Stimulated activated CD4-positive, alpha-beta T cell treated with anti-CD3 and anti-CD28 coated beads, TNF-alpha, amount 100 ng/mL, for 24 hours (primary cell): Measurements from ENCODE around the gene FAM83D.

Source experiments
- DNase-seq, 3 experiments: peaks; one replicate each; pipeline ENCODE4 v3.0.0-alpha.2; 2020; ENCODE audit warnings: low read depth in 3 of 3

FAM83D gene

DNA sequence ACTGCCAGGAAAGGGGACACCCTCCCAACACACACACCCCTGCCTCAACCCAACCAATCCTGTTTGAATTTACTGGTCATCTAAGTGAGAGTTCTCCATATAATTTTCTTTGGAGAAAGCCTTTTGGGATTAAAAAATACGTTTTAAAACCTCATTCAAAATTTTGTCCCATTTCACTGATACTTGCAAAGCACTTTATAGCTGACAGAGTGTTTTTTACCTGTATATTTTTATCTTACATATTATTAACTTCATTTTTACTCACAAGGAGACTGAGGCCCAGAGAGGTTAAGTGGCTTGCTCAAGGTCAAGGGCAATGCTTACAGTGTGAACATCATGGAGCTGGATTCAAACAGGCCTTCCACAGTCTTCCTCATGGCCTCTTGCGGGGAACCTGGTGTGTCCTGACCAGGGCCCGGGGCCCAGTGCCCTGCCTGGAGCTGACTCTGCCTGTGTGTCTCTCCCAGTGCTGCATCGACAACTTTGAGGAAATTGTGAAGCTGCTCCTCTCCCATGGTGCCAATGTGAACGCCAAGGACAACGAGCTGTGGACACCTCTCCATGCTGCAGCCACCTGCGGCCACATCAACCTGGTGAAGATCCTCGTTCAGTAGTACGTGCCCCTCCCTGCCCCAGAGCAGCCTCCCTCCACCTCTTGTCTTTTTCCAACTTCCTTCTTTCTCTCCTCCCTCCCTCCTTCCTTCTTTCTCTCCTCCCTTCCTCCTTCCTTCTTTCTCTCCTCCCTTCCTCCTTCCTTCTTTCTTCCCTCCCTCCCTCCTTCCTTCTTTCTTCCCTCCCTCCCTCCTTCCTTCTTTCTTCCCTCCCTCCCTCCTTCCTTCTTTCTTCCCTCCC lies 30.9 kb upstream of the FAM83D start:
- no peak for DNase-seq

- no peak for DNase-seq
Observed at GRCh38 chr20:38896009-38896594, 30.1 kb upstream of the FAM83D start.

DNA sequence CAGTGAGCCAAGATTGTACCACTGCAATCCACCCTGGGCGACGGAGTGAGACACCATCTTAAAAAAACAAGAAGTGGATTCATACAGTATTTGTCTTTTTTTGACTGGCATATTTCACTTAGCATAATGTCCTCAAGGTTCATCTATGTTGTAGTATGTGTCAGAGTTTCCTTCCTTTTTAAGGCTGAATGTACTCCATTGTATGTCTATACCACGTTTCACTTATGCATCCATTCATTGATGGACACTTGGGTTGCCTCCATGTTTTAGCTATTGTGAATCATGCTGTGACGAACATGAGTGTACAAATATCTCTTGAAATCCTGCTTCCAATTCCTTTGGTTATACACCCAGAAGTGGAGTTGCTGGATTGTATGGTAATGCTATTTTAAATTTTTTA lies 28.9 kb upstream of the FAM83D start:
- no peak for DNase-seq

DNA sequence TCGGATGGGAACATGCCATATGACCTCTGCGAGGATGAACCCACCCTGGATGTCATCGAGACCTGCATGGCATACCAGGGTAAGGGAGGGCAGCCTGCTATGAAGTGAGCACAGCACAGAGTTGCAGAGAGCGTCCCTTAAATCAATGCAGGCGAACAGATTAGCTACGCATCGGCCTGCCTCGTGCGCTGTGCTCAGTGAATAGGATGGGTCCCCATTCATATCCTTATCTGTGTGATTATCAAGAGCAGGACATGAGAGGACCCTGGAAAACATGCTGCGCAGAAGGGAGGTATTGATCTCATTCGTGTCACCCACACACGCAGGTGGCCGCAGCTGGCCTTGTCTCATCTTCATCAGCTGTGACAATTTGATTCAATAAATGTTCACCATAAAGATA lies 25.6 kb upstream of the FAM83D start:
- DNase-seq = no peak

DNA sequence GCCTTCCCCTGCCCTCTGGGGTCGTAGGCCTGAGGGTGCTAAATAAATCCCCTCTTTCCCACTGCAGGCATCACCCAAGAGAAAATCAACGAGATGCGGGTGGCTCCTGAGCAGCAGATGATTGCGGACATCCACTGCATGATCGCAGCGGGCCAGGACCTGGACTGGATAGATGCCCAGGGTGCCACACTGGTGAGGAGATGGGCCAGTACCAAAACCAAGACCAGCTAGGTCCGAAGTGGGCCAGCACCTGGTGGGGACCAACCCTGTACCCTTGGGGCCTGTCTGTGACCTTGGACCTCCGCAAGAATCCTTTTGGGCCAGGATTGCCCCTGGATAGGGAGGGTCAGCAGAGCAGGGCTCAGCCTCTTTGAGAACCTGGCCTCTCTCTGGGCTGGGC lies 23.6 kb upstream of the FAM83D start:
- DNase-seq = no peak

GRCh38 chr20:38903335-38903734 lies 22.9 kb upstream of the FAM83D start:
- DNase-seq = no peak

DNA sequence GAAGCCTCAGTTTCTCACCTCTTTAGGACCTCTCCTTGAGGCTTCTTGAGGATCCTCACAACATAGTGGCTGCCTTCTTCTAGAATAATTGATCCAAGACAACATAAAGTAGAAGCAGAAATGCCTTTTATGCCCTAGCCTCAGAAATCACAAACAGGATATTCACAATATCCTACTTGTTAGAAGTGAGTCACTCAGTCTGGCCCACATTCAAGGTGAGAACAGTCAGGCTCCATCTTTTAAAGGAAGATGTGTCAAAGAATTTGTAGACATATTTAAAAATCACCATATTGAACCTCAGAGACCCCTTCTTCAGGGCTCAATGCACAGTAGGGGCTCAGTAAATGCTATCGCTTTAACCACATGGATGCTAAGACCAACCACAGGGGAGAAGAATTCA lies 20.8 kb upstream of the FAM83D start:
- no peak for DNase-seq

- DNase-seq = no peak
Observed at GRCh38 chr20:38907918-38908677, 18.1 kb upstream of the FAM83D start.

GRCh38 chr20:38915355-38915754 lies 10.9 kb upstream of the FAM83D start:
- DNase-seq = no peak

DNA sequence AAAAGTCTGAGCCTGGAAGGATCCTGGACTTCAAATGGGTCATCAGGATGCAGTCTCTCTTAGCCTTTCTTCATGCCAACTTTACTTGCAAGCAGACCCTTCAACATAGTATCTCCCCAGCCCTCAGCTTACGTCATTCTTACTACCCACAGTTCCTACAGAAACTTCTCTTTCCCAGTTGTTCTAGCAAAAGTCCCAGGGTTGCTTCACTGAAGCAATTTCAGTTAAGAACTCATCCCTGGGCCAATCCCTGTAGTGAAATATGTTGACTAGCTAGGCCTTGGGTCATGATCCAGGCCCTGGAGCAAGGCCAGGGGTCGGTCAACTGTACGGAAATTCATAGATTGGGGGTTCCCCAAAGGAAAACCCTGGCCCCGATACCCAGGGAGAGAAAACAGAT lies 8.6 kb upstream of the FAM83D start:
- DNase-seq = no peak

DNA sequence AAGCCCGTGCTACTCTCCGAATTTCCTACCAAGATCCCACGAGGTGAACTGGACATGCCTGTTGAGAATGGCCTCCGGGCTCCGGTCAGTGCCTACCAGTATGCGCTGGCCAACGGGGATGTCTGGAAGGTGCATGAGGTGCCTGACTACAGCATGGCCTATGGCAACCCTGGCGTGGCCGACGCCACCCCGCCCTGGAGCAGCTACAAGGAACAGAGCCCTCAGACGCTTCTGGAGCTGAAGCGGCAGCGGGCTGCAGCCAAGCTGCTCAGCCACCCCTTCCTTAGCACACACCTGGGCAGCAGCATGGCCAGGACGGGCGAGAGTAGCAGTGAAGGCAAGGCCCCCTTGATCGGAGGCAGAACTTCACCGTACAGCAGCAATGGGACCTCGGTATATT lies 8.0 kb upstream of the FAM83D start:
- DNase-seq = no peak

GRCh38 chr20:38919683-38920082 lies 6.5 kb upstream of the FAM83D start:
- DNase-seq = no peak

GRCh38 chr20:38920411-38920810 lies 5.8 kb upstream of the FAM83D start:
- DNase-seq = no peak

GRCh38 chr20:38920851-38921250 lies 5.4 kb upstream of the FAM83D start:
- no peak for DNase-seq

GRCh38 chr20:38924718-38925117 lies 1.5 kb upstream of the FAM83D start:
- DNase-seq = no peak

DNA sequence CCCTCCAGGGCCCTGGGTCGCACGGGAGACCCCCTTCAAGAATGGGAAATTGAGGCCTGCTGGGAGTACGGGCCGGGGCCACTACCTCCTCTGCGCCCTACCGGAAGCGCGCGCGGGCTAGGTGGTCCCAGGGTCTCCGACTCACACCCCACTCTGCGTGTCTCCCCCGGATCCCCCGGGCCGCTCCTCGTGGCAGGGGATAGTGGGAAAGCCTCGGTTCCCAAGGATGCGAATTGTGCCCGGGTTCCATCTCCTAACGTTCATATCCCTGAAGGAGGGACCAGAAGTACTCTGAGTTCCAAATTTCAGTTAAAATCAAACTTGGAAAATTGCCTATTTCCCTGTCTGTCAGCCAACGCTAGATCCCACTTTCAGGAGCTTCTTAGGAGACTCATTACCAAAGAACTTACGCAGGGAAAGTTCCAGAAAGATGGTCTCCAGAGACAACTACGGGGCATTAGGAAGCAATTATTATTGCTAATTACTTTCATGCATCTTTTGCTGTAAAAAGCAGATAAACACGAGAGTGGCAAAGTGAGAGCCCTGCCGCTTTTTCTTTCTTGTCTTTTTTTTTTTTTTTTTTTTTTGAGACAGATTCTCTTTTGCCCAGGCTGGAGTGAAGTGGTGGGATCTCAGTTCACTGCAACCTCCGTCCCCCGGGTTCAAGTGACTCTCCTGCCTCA lies 858 bp downstream of the FAM83D start:
- DNase-seq = no peak

- no peak for DNase-seq
Observed at GRCh38 chr20:38927902-38928578, 1.8 kb downstream of the FAM83D start.

DNA sequence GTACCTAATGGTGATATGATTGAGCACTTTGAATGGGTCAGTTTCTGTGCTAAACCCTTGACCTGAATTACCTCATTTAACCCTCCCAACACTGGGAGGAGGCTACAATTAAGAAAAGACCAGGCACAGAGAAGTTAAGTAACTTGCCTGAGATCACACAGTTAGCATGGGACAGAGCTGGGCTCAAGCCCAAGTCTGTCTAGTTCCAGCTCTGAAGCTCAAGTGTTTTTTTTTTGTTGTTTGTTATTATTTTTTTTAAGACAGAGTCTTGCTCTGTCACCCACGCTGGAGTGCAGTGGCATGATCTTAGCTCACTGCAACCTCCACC lies 4.0 kb downstream of the FAM83D start:
- no peak for DNase-seq

DNA sequence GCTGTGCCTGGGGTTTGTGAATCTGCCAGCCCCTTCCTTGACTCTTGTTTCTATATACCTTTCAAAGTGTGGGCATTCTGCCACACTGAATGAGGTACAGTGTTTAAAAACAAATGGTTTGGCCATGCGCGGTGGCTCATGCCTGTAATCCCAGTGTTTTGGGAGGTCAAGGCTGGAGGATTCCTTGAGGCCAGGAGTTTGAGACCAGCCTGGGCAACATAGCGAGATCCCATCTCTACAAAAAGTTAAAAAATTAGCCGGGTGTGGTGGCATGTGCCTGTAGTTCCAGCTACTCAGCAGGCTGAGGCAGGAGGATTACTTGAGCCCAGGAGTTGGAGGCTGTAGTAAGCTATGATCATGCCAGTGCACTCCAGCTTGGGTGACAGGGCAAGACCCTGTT lies 5.8 kb downstream of the FAM83D start:
- DNase-seq = no peak

DNA sequence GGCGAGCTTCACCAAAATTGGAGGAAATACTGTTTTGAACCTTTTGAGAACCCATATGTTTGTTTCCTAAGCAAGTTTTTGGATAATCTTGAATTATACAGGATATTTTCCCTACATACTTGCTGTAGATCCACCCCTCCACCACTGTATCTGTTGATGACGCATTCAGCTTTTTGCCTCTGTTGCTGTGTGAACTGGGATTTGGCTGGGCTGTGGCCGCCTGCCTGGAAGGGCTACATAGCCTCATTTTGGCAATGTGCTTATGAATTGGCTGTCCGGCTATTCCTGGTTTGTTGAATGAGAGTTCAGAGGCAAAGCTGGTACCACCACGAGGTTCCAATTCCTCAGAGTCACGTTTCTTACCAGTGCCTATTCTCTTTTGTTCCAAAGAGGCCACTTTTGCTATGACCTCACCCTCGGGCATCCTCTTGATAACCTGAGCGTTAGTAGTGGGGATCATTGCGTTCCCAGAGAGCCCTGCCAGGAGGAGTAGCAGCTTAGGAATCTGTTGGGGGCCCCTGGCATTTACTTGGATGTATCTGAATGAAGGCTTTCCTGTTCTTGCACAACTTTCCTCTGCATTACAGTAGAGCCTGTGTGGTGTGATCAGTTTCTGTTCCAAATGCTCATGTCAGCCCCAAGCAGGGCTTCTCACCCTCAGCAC lies 6.4 kb downstream of the FAM83D start:
- no peak for DNase-seq

DNA sequence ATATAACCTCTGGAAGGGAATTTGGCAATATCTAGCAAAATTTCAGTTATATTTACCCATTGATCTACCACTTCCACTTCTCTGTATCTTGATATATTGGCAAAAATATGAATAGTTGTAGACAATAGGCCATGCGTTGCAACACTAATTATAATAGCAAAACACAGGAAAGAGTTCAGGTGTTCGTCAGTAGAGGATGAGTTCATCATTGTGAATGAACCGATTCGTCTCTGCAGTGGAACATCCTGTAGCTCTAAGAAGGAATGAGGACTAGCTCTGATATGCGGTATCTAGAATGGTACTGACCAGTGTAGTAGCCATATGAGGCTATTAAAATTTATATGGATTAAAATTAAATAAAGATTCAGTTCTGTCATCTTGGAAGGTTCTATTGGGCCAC lies 8.3 kb downstream of the FAM83D start:
- no peak for DNase-seq
